Panc1 (cell line): Measurements from ENCODE around the gene MRPL50. TPM values are rescaled to one million over a fixed set of nuclear protein-coding genes. Genes with fewer than 3 reads are reported as not detected.

Source experiments
- ATAC-seq: fragments of 200-7000 bp; cut with Tn5 transposase; 2 replicates; pipeline ENCODE4 v1.9.1; 2020; ENCODE audit warnings: mild to moderate bottlenecking, moderate library complexity
- BruUV-seq: library from RNA; stranded (reverse); fragments of 400-500 nt; replicated peaks from 2 replicates; lab custom pipeline; 2021; lab: Mats Ljungman, UMichigan
- CTCF ChIA-PET: fragments of 300-600 bp; sonication (Branson Sonifier 250); formaldehyde crosslinking; loops from one replicate; lab custom pipeline; 2022; ENCODE audit warnings: antibody characterized with exemption; lab: Charles Lee
- POLR2A ChIA-PET: fragments of 300-600 bp; sonication (Branson Sonifier 250); formaldehyde crosslinking; loops from one replicate; lab custom pipeline; 2022; ENCODE audit warnings: antibody characterized with exemption; lab: Charles Lee
- DNase-seq: peaks from one replicate; pipeline ENCODE4 v3.0.0-alpha.2; 2010; ENCODE audit warnings: low read depth, low spot score
- H3K27ac ChIP-seq: 2 replicates; pipeline ENCODE4 v1.5.1; 2011; ENCODE audit warnings: mild to moderate bottlenecking, low read length, inconsistent platforms
- H3K27me3 ChIP-seq: fragments of 200-500 bp; sonication (Bioruptor generic); 2 replicates; pipeline ENCODE4 v1.6.0; 2014; ENCODE audit warnings: low read length, inconsistent platforms; ENCODE audit not compliant: control insufficient read depth, insufficient read depth
- H3K36me3 ChIP-seq: fragments of 200-500 bp; sonication (Bioruptor generic); 2 replicates; pipeline ENCODE4 v1.5.1; 2014; ENCODE audit warnings: inconsistent platforms, mild to moderate bottlenecking, low read length, moderate library complexity; ENCODE audit not compliant: control insufficient read depth, insufficient read depth
- H3K4me1 ChIP-seq: 2 replicates; pipeline ENCODE4 v1.5.1; 2011; ENCODE audit warnings: inconsistent platforms, mild to moderate bottlenecking, low read length, moderate library complexity; ENCODE audit not compliant: control insufficient read depth, insufficient read depth
- H3K4me3 ChIP-seq, 2 experiments: 2 replicates each; pipeline ENCODE4 v1.5.1; 2011 to 2012; ENCODE audit warnings: low read depth in 2 of 2, low read length in 2 of 2, mild to moderate bottlenecking in 2 of 2, inconsistent platforms in 1 of 2, moderate library complexity in 1 of 2
- H3K9me3 ChIP-seq: fragments of 200-500 bp; sonication (Bioruptor generic); 2 replicates; pipeline ENCODE4 v1.5.1; 2014; ENCODE audit warnings: low read depth, mild to moderate bottlenecking, inconsistent platforms, low read length, moderate library complexity; ENCODE audit not compliant: control insufficient read depth, insufficient read depth
- CTCF ChIP-seq: fragments of 450-650 bp; IDR thresholded peaks from 2 replicates; pipeline ENCODE4 v1.5.1; 2017; ENCODE audit warnings: mild to moderate bottlenecking
- POLR2AphosphoS5 ChIP-seq: IDR thresholded peaks from 2 replicates; pipeline ENCODE4 v1.6.1; 2012; ENCODE audit warnings: mild to moderate bottlenecking, low read depth, low read length, moderate library complexity
- REST ChIP-seq, 2 experiments: IDR thresholded peaks; 2 replicates each; pipeline ENCODE4 v1.6.1; 2011 to 2012; ENCODE audit warnings: low read depth in 2 of 2, control low read depth in 1 of 2, low read length in 1 of 2, mild to moderate bottlenecking in 1 of 2, moderate library complexity in 1 of 2; ENCODE audit not compliant: insufficient read depth in 1 of 2
- SIN3A ChIP-seq: IDR thresholded peaks from 2 replicates; pipeline ENCODE4 v1.6.1; 2012; ENCODE audit warnings: low read depth, mild to moderate bottlenecking, low read length, moderate library complexity, borderline replicate concordance; ENCODE audit not compliant: insufficient read depth
- TCF7L2 ChIP-seq: IDR thresholded peaks from 2 replicates; pipeline ENCODE4 v1.6.1; 2011; ENCODE audit warnings: mild to moderate bottlenecking, low read depth, low read length, inconsistent platforms
- in situ Hi-C: cut with HindIII; loops from 2 replicates; pipeline ENCODE4 v1.10.0; 2016; ENCODE audit warnings: low sequenced_read_pairs, low pct_unique_long_range_greater_than_20kb
- intact Hi-C: fragments of 100-400 bp; cut with micrococcal nuclease; formaldehyde crosslinking; loops from one replicate; pipeline ENCODE4 v1.10.0; 2022; ENCODE audit not compliant: unreplicated experiment
- total RNA-seq: library from RNA; stranded (reverse); gene quantifications from one replicate; pipeline ENCODE4 v1.2.1, GENCODE V29; 2021; ENCODE audit not compliant: unreplicated experiment

MRPL50 gene
- total RNA-seq, 1 experiment from 2014 or later: 7.2 TPM

- H3K27me3 ChIP-seq: peaks cover 7% of the 10 kb centered on the region; the same call in 1 of the 2 replicates
- no peak for ATAC-seq
- POLR2A ChIA-PET: no interaction called here
- CTCF ChIA-PET: no interaction called here
- no peaks in the 10 kb centered on the region for H3K4me1 ChIP-seq
- no peaks in the 10 kb centered on the region for H3K36me3 ChIP-seq
- H3K4me3 ChIP-seq: no peak overlapping the region
- H3K9me3 ChIP-seq: no peaks in the 10 kb centered on the region
- intact Hi-C loops (no loop called here), in situ Hi-C loops (no loop called here)
- no peak for DNase-seq
- no peak overlapping the region for H3K27ac ChIP-seq
- no TSS peak for BruUV-seq
- no peak for TF ChIP-seq SIN3A
- TF ChIP-seq POLR2AphosphoS5: no peak
- no peak for TF ChIP-seq TCF7L2
- no peak for TF ChIP-seq REST (IDR thresholded peaks at IDR 0.05; ENCODE audit: insufficient read depth in 1 of 2, low read depth in 2 of 2, low read length in 1 of 2)
- no peak for TF ChIP-seq CTCF
Observed at GRCh38 chr9:101432740-101433139, 34.3 kb upstream of the MRPL50 start.

- intact Hi-C loops: no loop called here
Observed at GRCh38 chr9:101432171-101432570, 33.8 kb upstream of the MRPL50 start.

More at GRCh38 chr9:101432171-101432570, 33.8 kb upstream of the MRPL50 start:
- Histone ChIP-seq H3K4me1 (no peaks in the 10 kb centered on the region), H3K27ac (no peak overlapping the region), H3K4me3 (no peak overlapping the region), H3K36me3 (no peaks in the 10 kb centered on the region), H3K9me3 (no peaks in the 10 kb centered on the region), H3K27me3 (peaks cover 7% of the 10 kb centered on the region; the same call in 1 of the 2 replicates)
- no peak for ATAC-seq
- POLR2A ChIA-PET: no interaction called here
- BruUV-seq: no TSS peak
- DNase-seq: no peak
- in situ Hi-C loops: no loop called here
- CTCF ChIA-PET: no interaction called here
- TF ChIP-seq TCF7L2 (no peak), REST (IDR thresholded peaks at IDR 0.05; ENCODE audit: insufficient read depth in 1 of 2, low read depth in 2 of 2, low read length in 1 of 2) (no peak), POLR2AphosphoS5 (no peak), SIN3A (no peak), CTCF (no peak)
